PC-3 (cell line): ENCODE results near the gene FOXN4.

Experiments
- CTCF ChIP-seq: fragments of 300-600 bp; sonication (generic); conservative IDR thresholded peaks from 2 replicates; pipeline ENCODE4 v1.5.1; 2017; ENCODE audit warnings: antibody characterized with exemption, low read depth, mild to moderate bottlenecking, low read length
- EZH2 ChIP-seq: fragments of 300-600 bp; sonication (generic); IDR thresholded peaks from one replicate; pipeline ENCODE4 v1.6.1; 2017; ENCODE audit warnings: antibody characterized with exemption, mild to moderate bottlenecking, low read length; ENCODE audit not compliant: unreplicated experiment
- EZH2phosphoT487 ChIP-seq: fragments of 300-600 bp; sonication (generic); IDR thresholded peaks from 2 replicates; pipeline ENCODE4 v1.6.1; 2018; ENCODE audit warnings: mild to moderate bottlenecking, antibody characterized with exemption, low read length, borderline replicate concordance

DNA sequence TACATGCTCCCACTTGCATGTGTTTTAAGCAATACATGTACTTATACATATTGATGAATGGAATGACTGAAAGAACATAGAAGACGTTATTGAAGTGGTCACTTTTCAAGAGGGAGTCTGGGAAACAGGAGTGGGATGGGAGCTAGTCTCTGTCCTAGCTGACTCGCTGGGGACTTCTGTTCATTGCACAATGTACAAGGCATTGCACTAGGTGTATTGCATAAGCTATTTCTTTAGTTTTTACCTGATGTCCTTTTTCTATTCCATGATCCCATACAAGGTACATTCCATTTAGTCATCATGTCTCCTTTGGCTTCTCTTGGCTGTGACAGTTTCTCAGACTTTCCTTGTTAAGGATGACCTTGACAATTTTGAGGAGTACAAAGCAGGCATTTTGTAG lies 34.6 kb upstream of the FOXN4 start:
- TF ChIP-seq CTCF, result no peak
- TF ChIP-seq EZH2, result no peak
- TF ChIP-seq EZH2phosphoT487, result no peak
